KMS-11 (cell line): ENCODE results near the gene RAE1.

Experiments
- H2AFZ ChIP-seq: fragments of 200-600 bp; sonication (generic); 2 replicates; pipeline ENCODE4 v1.6.1; 2016; ENCODE audit warnings: antibody characterized with exemption, mixed run types, low read depth
- H3K27ac ChIP-seq: fragments of 200-600 bp; sonication (generic); 2 replicates; pipeline ENCODE4 v1.6.1; 2016; ENCODE audit warnings: mild to moderate bottlenecking, mixed run types
- H3K27me3 ChIP-seq: fragments of 200-600 bp; sonication (generic); 2 replicates; pipeline ENCODE4 v1.6.1; 2017; ENCODE audit warnings: mild to moderate bottlenecking, low read depth, mixed run types, moderate library complexity; ENCODE audit not compliant: insufficient read depth
- H3K36me3 ChIP-seq: fragments of 200-600 bp; sonication (generic); 2 replicates; pipeline ENCODE4 v1.6.1; 2017; ENCODE audit warnings: mild to moderate bottlenecking, mixed run types; ENCODE audit not compliant: insufficient read depth
- H3K4me1 ChIP-seq: fragments of 200-600 bp; sonication (generic); 2 replicates; pipeline ENCODE4 v1.6.1; 2016; ENCODE audit warnings: mild to moderate bottlenecking, low read depth, mixed run types; ENCODE audit not compliant: poor library complexity, severe bottlenecking
- H3K4me2 ChIP-seq: fragments of 200-600 bp; sonication (generic); 2 replicates; pipeline ENCODE4 v1.7.0; 2016; ENCODE audit warnings: mild to moderate bottlenecking, mixed run types
- H3K4me3 ChIP-seq: fragments of 200-600 bp; sonication (generic); IDR thresholded peaks from 2 replicates; pipeline ENCODE4 v1.6.1; 2017; ENCODE audit warnings: low read depth, low read length, mixed read lengths; ENCODE audit not compliant: insufficient read depth
- H3K79me2 ChIP-seq: fragments of 200-600 bp; sonication (generic); 2 replicates; pipeline ENCODE4 v1.6.1; 2016; ENCODE audit warnings: low read depth, mixed run types; ENCODE audit not compliant: insufficient read depth
- H3K9ac ChIP-seq: fragments of 200-600 bp; sonication (generic); 2 replicates; pipeline ENCODE4 v1.6.1; 2016; ENCODE audit warnings: mild to moderate bottlenecking, mixed run types
- H4K20me1 ChIP-seq: fragments of 200-600 bp; sonication (generic); 2 replicates; pipeline ENCODE4 v1.6.1; 2016; ENCODE audit warnings: mild to moderate bottlenecking, mixed run types; ENCODE audit not compliant: insufficient read depth
- CTCF ChIP-seq: fragments of 200-600 bp; sonication (generic); conservative IDR thresholded peaks from 2 replicates; pipeline ENCODE4 v1.6.1; 2017; ENCODE audit warnings: low read depth, mild to moderate bottlenecking, antibody characterized with exemption, low read length, moderate library complexity, mixed read lengths

RAE1 gene

GRCh38 chr20:57369596-57369995 lies 18.5 kb downstream of the RAE1 start:
- TF ChIP-seq CTCF = no peak
- Histone ChIP-seq H3K36me3 (peaks cover 5% of the 10 kb centered on the region; the same call in 1 of the 2 replicates), H3K79me2 (no peaks in the 10 kb centered on the region)

GRCh38 chr20:57370316-57370715 lies 19.3 kb downstream of the RAE1 start:
- Histone ChIP-seq H3K4me3 (no peak overlapping the region), H3K27ac (no peak overlapping the region), H3K4me1 (no peaks in the 10 kb centered on the region), H3K79me2 (no peaks in the 10 kb centered on the region), H3K36me3 (peaks cover 4% of the 10 kb centered on the region; the same call in 1 of the 2 replicates), H4K20me1 (no peaks in the 10 kb centered on the region), H3K9ac (no peak overlapping the region), H2AFZ (no peak overlapping the region), H3K27me3 (no peaks in the 10 kb centered on the region), H3K4me2 (no peak overlapping the region)
- no peak for TF ChIP-seq CTCF

More at GRCh38 chr20:57369596-57369995, 18.5 kb downstream of the RAE1 start:
- no peak overlapping the region for H3K4me3 ChIP-seq
- H3K4me2 ChIP-seq = no peak overlapping the region
- H3K27ac ChIP-seq = no peak overlapping the region
- H2AFZ ChIP-seq = no peak overlapping the region
- no peak overlapping the region for H3K9ac ChIP-seq
- H4K20me1 ChIP-seq = no peaks in the 10 kb centered on the region
- no peaks in the 10 kb centered on the region for H3K4me1 ChIP-seq
- H3K27me3 ChIP-seq = no peaks in the 10 kb centered on the region

GRCh38 chr20:57371363-57371762 lies 20.3 kb downstream of the RAE1 start:
- H3K4me1 ChIP-seq = no peaks in the 10 kb centered on the region
- H3K9ac ChIP-seq = no peak overlapping the region
- no peak overlapping the region for H3K4me2 ChIP-seq
- H3K36me3 ChIP-seq = peaks cover 6% of the 10 kb centered on the region; the same call in 1 of the 2 replicates
- H4K20me1 ChIP-seq = no peaks in the 10 kb centered on the region
- no peak overlapping the region for H2AFZ ChIP-seq
- H3K4me3 ChIP-seq = no peak overlapping the region
- TF ChIP-seq CTCF = no peak
- H3K27ac ChIP-seq = no peak overlapping the region
- H3K79me2 ChIP-seq = no peaks in the 10 kb centered on the region
- H3K27me3 ChIP-seq = no peaks in the 10 kb centered on the region

GRCh38 chr20:57372157-57372556 lies 21.1 kb downstream of the RAE1 start:
- Histone ChIP-seq H3K36me3 (peaks cover 13% of the 10 kb centered on the region; the same call in 1 of the 2 replicates), H3K4me2 (no peak overlapping the region), H3K4me3 (no peak overlapping the region), H3K27me3 (no peaks in the 10 kb centered on the region), H3K27ac (no peak overlapping the region), H3K79me2 (no peaks in the 10 kb centered on the region), H2AFZ (no peak overlapping the region), H4K20me1 (no peaks in the 10 kb centered on the region), H3K9ac (no peak overlapping the region), H3K4me1 (no peaks in the 10 kb centered on the region)
- TF ChIP-seq CTCF = no peak
